GM21786 (cell line): ENCODE results near the gene CAMK1.
A peak's percentile ranks its signal among the peaks of the same experiment; 100 is the strongest.

Experiments
- ATAC-seq: cut with Tn5 transposase; IDR thresholded peaks from one replicate; pipeline ENCODE4 v1.9.1; 2021; ENCODE audit not compliant: unreplicated experiment

CAMK1 gene

DNA sequence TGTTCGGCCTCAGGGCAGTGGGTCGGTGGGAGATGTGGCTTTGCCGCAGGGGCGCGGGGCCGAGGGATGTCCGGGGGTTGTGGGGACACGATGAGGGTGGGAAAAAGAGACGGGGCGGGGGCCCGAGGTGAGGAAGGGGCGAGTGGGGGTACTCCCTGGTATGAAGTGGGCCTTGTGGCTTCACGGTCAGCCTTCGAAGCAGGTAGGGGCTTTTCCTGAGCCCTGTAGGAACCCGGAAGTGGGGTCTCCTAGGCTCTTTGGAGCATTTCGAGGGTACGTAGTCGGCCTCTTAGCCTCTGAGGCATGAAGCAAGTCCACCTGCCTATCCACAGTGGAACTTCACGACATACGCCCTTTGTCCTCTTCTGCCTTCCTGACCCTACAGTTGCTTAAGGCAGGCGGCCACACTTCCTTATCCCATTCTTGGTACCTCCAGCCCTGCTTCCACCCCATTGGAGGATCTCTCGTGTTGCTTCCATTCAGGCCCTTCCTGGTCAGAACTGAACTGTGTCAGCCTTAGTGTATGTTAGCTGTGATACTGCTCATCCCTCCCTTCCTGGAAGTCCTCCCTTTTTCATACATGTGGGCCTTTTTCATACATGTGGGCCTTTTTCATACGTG is 23.5 kb upstream of the CAMK1 start:
- ATAC-seq = no peak

GRCh38 chr3:9792405-9793160 is 22.8 kb upstream of the CAMK1 start, which contains the start of the genes ARPC4 and TADA3:
ARPC4 (plus strand) TSS chr3:9793082; CDS start chr3:9793122, 40 bp downstream.
TADA3 (minus strand) TSS chr3:9792473; CDS start chr3:9791466, 1,007 bp downstream.
- peak; percentile 83 for ATAC-seq

GRCh38 chr3:9791790-9792404 is 22.1 kb upstream of the CAMK1 start:
- ATAC-seq = no peak

DNA sequence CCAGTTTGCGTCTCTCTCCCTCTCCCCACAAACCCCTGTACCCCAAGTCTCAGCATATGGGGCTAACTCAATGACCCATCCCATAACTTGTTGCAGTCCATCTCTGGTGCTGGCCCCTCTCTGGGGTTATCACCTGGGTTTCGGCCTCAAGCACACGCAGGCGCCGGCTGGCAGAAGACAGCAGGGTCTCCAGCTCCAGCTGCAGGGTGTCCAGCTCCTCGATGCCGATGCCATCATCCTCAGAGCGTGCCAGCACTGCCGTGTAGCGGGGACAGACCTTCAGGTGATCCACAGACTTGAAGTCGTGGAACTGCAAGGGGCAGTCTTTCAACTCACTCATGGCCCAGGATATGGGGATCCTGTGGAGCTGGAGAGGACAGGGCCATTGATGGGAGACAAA is 21.4 kb upstream of the CAMK1 start:
- ATAC-seq = no peak

- no peak for ATAC-seq
Observed at GRCh38 chr3:9787714-9788113, 18.0 kb upstream of the CAMK1 start.

GRCh38 chr3:9786825-9787669 is 17.3 kb upstream of the CAMK1 start:
- ATAC-seq = no peak

GRCh38 chr3:9786209-9786739 is 16.5 kb upstream of the CAMK1 start:
- ATAC-seq = no peak

DNA sequence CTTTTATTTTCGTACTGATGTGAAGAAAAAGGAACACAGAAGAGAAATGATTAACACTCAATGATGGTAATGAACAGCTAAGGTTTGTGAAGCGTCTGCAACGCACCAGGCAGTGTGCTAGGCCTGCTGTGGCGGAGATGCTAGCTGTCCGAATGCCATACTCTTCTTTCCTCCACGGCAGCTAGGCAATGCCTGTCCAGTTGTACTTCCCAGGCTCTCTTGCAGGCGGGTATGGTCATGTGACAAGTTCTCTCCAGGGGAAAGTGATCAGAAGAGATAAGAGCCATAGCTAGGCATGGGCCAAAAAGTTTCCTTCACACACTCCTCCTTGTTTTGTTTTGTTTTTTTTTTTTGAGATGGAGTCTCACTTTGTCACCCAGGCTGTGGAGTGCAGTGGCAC is 15.9 kb upstream of the CAMK1 start:
- no peak for ATAC-seq

DNA sequence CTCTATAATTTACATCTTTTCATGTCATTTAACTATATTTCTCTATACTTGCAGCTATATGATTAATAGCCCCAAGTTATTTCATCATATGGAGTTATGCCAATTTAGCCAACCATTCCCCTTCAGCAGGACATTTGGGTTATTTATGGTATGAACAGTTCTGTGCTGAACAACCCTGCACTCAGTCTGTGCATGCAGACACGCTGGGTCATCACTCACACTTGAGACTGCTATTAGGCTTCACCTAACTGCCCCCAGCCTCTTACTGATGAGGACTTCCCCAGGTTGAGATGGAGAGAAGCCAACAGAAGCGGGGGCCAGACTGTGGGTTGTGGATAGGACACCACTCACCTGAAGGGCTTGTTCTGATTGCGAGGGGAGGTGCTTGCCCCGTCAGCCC is 15.2 kb upstream of the CAMK1 start:
- ATAC-seq = no peak

DNA sequence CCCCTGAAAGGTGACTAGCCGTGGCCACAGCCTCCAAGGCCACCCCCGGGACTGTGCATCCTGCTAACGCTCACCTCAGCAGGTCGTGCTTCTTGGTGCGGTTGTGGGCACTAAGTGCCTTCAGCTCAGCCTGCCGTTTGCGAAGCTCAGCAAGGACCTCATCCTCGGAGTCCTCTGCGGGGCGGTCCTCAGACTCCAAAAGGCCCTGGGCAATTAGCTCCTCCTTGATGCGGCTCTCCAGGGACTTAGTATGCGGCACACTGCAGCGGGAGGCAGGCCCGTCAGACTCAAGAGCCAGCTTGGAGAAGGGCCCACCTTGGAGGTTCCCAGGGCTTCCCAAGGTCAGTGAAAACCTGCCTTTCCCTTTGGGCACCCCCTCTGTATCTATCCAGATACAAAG is 14.2 kb upstream of the CAMK1 start:
- ATAC-seq = no peak

- ATAC-seq = no peak
Observed at GRCh38 chr3:9782770-9783169, 13.0 kb upstream of the CAMK1 start.

DNA sequence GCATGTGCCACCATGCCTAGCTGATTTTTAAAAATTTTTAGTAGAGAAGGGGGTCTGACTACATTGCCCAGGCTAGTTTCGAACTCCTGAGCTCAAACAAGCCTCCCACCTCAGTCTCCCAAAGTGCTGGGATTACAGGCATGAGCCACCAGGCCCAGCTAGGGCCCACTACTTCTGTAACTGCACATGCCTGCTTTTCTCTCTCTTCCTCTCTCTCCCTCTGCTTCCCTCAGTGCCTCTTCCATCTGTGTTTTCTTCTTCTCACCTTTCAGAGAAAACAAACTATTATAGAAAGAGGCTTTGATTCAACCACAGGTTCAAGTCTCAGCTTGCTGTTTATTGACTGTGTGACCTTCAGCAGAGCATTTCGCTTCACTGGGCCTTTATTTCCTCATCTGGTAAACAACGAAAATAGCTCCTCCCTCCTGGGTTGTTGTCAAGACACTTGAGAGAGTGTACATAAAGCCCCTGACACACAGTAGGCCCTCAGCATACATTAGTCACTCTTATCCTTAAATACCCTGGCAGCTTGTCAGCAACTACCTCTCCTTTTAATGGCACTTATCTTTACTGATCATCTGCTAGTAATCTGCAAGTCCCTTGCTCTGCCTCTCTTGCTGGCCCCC is 12.3 kb upstream of the CAMK1 start:
- no peak for ATAC-seq

DNA sequence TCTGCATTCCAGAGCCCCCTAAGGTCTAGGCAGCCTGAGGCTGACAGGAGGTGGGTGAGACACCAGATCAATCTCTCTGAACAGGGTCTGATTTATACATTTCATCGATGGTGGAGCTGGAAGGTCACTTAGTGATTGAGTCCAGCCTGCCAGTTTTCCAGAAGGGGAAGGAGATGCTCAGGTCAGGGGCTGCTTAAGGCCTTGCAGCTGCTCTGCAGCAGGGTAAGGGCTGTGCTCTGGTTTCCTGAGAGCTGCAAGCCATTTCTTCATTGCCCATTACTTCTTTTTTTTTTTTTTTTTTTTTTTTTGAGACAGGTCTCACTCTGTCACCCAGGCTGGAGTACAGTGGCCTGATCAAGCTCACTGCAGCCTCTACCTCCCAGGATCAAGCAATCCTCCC is 11.8 kb upstream of the CAMK1 start:
- no peak for ATAC-seq

DNA sequence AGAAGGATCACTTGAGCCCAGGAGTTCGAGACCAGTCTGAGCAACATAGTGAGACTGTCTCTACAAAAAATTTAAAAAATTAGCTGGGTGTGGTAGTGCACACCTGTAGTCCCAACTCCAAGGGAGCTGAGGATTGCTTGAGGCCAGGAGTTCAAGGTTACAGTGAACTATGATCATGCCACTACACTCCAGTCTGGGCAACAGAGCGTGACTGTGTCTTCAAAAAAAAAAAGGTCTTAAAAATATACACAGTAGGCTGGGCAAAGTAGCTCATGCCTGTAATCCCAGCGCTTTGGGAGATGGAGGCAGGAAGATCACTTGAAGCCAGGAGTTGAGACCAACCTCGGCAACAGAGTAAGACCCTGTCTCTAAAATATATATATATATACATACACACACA is 11.2 kb upstream of the CAMK1 start:
- no peak for ATAC-seq

- peak; percentile 4 for ATAC-seq
Observed at GRCh38 chr3:9780458-9780812, 10.7 kb upstream of the CAMK1 start.

GRCh38 chr3:9779721-9780457 is 10.1 kb upstream of the CAMK1 start:
- ATAC-seq = peak; percentile 73

- ATAC-seq = no peak
Observed at GRCh38 chr3:9779075-9779593, 9.4 kb upstream of the CAMK1 start.

GRCh38 chr3:9778143-9779074 is 8.7 kb upstream of the CAMK1 start:
- no peak for ATAC-seq

- no peak for ATAC-seq
Observed at GRCh38 chr3:9777694-9778021, 7.9 kb upstream of the CAMK1 start.
